T-helper 1 cell treated with Interleukin-12 subunit alpha and Interleukin-12 subunit beta and Interleukin-4 antibody, amounts not matched to agents 30 μg/mL and 1 μg/mL, for 36 hours (primary cell): ENCODE results near the gene ZNF611.
"Not testable (repeated sequence)": the region's sequence is repeated elsewhere in the genome, so short reads cannot be mapped to it uniquely, and the experiment has no call there.

Experiments used
- H3K27ac Mint-ChIP-seq: one replicate; pipeline ENCODE4 v1.8.0; 2021; ENCODE audit warnings: mild to moderate bottlenecking, mixed read lengths
- H3K27me3 Mint-ChIP-seq: one replicate; pipeline ENCODE4 v1.8.0; 2021; ENCODE audit warnings: low read depth, mixed read lengths
- H3K36me3 Mint-ChIP-seq: one replicate; pipeline ENCODE4 v1.8.0; 2021; ENCODE audit warnings: low read depth, mixed read lengths
- H3K4me1 Mint-ChIP-seq: one replicate; pipeline ENCODE4 v1.8.0; 2021; ENCODE audit warnings: low read depth, mixed read lengths
- H3K4me3 Mint-ChIP-seq: one replicate; pipeline ENCODE4 v1.8.0; 2021; ENCODE audit warnings: mild to moderate bottlenecking, moderate library complexity, mixed read lengths
- H3K9me3 Mint-ChIP-seq: one replicate; pipeline ENCODE4 v1.8.0; 2021; ENCODE audit warnings: mixed read lengths

ZNF611 gene

DNA sequence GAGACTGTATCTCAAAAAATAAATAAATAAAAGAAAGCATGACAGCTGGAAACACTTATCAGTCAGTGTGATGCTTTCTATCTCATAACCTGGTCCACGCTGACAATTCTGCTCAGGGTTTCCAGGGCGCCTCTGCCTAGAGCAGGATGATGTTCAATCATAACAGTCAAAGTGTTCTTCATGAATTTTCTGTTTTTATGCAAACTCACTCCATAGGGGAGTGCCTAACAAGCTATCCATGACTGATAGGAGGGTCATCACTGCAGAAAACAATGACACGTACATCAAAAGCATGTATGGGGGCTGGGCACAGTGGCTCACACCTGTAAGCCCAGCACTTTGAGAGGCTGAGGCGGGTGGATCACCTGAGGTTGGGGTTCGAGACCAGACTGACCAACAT is 55.2 kb downstream of the ZNF611 start:
- no peak overlapping the region for H3K27ac Mint-ChIP-seq
- H3K36me3 Mint-ChIP-seq: peaks cover 52% of the 10 kb centered on the region

DNA sequence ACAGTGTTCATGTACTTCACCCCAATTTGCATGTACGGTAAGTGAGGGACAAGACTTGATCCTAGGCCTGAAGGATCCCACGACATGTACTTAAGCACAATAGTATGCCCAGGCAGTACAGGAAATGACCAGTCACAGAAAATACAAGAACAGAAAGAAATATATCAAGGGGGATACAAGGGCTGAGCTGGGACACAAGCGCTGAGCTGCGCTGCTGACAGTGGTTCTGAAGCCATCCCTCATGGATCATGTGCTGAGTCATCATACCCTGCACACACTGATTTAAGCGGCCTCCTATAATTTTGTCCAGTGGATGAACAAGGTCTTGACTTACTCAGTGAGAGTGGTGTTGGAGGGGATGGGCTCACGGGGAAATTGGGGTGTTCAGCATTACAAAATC is 59.6 kb downstream of the ZNF611 start:
- not testable (repeated sequence) for H3K27me3 Mint-ChIP-seq, H3K27ac Mint-ChIP-seq, H3K4me1 Mint-ChIP-seq, H3K4me3 Mint-ChIP-seq
- peaks cover 40% of the 10 kb centered on the region for H3K9me3 Mint-ChIP-seq
- peaks cover 55% of the 10 kb centered on the region for H3K36me3 Mint-ChIP-seq

More for the DNA sequence above, 55.2 kb downstream of the ZNF611 start:
- Mint-ChIP-seq H3K4me1 (peaks cover 3% of the 10 kb centered on the region), H3K9me3 (peaks cover 25% of the 10 kb centered on the region), H3K27me3 (no peaks in the 10 kb centered on the region), H3K4me3 (no peak overlapping the region)

DNA sequence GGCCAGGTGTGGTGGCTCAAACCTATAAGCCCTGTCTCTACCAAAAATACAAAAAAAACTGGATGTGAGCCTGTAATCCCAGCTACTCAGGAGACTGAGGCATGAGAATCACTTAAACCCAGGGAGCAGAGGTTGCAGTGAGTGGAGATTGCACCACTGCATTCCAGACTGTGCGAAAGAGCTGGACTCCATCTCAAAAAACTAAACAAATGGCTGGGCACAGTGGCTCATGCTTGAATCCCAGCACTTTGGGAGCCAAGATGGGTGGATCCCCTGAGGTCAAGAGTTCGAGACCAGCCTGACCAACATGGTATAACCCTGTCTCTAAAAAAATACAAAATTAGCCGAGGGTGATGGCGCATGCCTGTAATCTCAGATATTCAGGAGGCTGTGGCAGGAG is 61.8 kb downstream of the ZNF611 start:
- peaks cover 40% of the 10 kb centered on the region for H3K9me3 Mint-ChIP-seq
- no peak overlapping the region for H3K4me3 Mint-ChIP-seq
- no peak overlapping the region for H3K27ac Mint-ChIP-seq
- peaks cover 63% of the 10 kb centered on the region for H3K36me3 Mint-ChIP-seq
- H3K4me1 Mint-ChIP-seq: peaks cover 1% of the 10 kb centered on the region
- H3K27me3 Mint-ChIP-seq: no peaks in the 10 kb centered on the region

DNA sequence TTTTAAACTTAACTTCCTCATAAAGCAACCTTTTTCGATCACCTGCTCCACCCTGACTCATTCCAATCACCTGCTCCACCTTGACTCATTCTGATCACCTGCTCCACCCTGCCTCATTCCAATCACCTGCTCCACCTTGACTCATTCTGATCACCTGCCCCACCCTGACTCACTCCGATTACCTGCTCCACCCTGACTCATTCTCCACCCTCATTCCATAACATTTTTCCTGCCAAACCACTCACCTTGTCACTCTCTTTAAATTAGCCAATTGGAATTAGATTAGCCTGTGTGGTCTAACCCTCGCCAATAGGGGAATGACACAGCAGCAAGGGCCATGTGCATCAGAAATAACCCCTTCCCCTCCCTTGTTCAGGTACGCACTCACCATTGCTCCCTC is 64.8 kb downstream of the ZNF611 start:
- H3K36me3 Mint-ChIP-seq: peaks cover 65% of the 10 kb centered on the region
- H3K27ac Mint-ChIP-seq: no peak overlapping the region
- H3K27me3 Mint-ChIP-seq: no peaks in the 10 kb centered on the region
- no peak overlapping the region for H3K4me3 Mint-ChIP-seq
- H3K9me3 Mint-ChIP-seq: peaks cover 41% of the 10 kb centered on the region
- H3K4me1 Mint-ChIP-seq: peaks cover 1% of the 10 kb centered on the region

DNA sequence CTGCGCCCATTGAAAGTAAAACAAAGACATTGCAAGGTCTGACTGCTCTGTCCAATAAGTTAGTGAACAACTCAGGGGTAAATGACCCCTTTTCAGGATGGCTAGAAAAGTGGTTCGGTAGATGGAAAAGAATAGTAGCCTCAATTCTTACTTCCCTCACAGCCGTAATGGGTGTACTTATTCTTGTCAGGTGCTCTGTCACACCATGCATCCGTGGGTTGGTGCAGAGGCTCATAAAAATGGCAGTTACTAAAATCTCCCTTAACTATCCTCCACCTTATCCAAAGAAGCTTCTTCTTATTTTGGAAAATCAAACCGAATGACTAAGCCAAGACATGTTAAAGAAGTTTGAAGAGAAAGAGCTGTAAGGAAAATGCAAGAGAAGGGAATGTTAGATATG is 65.3 kb downstream of the ZNF611 start:
- H3K4me1 Mint-ChIP-seq: no peaks in the 10 kb centered on the region
- H3K27ac Mint-ChIP-seq: no peak overlapping the region

DNA sequence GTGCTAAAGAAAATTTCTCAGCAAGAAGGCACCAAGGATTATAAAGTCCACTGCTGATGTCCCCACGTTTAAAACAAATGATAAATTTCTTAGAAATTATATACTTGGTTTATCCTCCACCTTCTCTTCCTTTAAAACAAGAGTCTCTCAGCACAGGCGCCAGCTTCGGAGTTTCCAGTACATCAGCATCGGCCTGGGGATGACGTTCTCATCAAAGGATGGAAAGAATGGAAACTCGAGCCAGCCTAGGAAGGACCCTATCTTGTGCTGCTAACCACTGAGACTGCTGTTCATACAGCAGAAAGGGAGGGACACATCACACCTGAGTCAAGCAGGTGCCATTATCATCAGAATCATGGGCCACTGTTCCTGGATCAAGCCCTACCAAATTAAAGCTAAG is 66.9 kb downstream of the ZNF611 start:
- no peaks in the 10 kb centered on the region for H3K27me3 Mint-ChIP-seq
- H3K9me3 Mint-ChIP-seq: peaks cover 35% of the 10 kb centered on the region
- no peak overlapping the region for H3K4me3 Mint-ChIP-seq
- H3K36me3 Mint-ChIP-seq: peaks cover 61% of the 10 kb centered on the region
- no peak overlapping the region for H3K27ac Mint-ChIP-seq
- no peaks in the 10 kb centered on the region for H3K4me1 Mint-ChIP-seq

More for the DNA sequence above, 65.3 kb downstream of the ZNF611 start:
- no peaks in the 10 kb centered on the region for H3K27me3 Mint-ChIP-seq
- H3K4me3 Mint-ChIP-seq: no peak overlapping the region
- peaks cover 61% of the 10 kb centered on the region for H3K36me3 Mint-ChIP-seq
- H3K9me3 Mint-ChIP-seq: peaks cover 38% of the 10 kb centered on the region

DNA sequence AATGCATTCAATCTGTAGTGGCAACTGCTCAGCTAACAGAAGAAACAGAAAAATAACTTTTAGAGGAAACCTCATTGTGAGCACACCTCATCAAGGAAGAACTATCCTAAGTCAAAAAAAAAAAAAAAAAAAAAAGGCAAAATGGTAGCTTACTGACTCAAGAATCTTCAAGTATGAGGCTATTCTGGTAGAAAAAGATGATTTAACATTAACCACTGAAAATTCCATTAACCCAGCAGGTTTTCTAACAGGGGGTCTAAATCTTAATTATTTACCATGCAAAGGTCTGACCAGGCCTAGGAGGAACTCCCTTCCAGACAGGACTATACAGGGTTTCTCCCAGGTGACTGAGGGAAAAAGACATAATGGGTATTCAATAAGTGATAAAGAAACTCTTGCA is 68.3 kb downstream of the ZNF611 start:
- Mint-ChIP-seq H3K27ac (no peak overlapping the region), H3K36me3 (peaks cover 66% of the 10 kb centered on the region), H3K4me1 (no peaks in the 10 kb centered on the region), H3K9me3 (peaks cover 34% of the 10 kb centered on the region), H3K27me3 (no peaks in the 10 kb centered on the region), H3K4me3 (no peak overlapping the region)

DNA sequence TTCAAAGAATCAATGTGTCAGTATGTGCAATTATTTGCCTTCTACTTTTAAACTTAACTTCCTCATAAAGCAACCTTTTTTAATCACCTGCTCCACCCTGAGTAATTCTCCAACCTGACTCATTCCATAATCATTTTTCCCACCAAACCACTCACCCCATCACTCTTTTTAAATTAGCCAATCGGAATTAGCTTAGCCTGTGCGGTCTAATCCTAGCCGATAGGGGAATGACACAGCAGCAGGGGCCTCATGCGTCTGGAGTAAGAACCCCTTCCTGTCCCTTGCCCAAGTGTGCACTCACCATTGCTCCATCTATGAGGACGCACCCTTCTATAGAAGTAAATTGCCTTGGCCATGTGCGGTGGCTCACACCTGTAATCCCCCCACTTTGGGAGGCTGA is 69.3 kb downstream of the ZNF611 start:
- no peak overlapping the region for H3K27ac Mint-ChIP-seq
- H3K9me3 Mint-ChIP-seq: peaks cover 41% of the 10 kb centered on the region
- H3K27me3 Mint-ChIP-seq: no peaks in the 10 kb centered on the region
- H3K4me1 Mint-ChIP-seq: no peaks in the 10 kb centered on the region
- peaks cover 68% of the 10 kb centered on the region for H3K36me3 Mint-ChIP-seq
- no peak overlapping the region for H3K4me3 Mint-ChIP-seq

DNA sequence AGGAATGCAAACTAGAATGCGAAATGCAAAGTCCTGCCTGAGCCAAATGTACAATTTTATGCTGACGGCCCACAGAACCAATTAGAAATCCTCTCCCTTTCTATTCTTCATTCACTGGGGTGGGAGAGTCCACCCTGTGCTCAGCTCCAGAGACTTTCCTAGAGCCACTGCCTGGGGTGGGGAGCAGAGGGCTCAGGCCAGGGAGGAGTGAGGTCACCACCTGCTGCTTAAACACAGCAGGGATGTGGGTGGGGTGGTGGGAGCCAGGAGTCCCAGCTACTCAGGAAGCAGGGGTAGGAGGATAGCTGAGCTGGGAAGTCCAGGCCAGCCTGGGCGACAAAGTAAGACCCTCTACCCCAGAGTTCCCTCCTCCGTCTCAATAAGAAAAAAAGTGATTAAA is 69.8 kb downstream of the ZNF611 start:
- H3K9me3 Mint-ChIP-seq: peaks cover 40% of the 10 kb centered on the region
- H3K36me3 Mint-ChIP-seq: peaks cover 69% of the 10 kb centered on the region
- H3K4me1 Mint-ChIP-seq: no peaks in the 10 kb centered on the region
- H3K27ac Mint-ChIP-seq: no peak overlapping the region
- no peaks in the 10 kb centered on the region for H3K27me3 Mint-ChIP-seq
- no peak overlapping the region for H3K4me3 Mint-ChIP-seq

DNA sequence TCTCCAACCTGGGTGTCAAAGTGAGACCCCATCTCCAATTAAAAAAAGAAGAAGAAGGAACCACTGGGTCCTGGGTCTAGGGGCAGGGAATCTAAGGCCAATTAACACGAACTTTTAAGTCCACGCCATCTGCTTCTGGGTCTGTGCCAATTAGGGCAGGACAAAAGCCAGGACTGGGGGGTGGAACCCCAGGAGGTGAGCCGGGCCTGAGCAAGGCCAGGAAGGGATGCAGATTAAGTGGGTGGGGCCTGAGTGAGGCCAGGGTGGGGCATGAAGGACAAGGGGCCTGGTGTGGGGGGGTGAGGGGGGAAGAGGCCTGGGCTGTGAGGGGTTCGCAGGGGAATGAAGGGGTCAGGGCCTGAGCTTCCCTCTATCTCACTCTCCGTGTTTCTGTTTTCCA is 70.4 kb downstream of the ZNF611 start:
- Mint-ChIP-seq H3K36me3 (peaks cover 71% of the 10 kb centered on the region), H3K4me1 (no peaks in the 10 kb centered on the region), H3K9me3 (peaks cover 43% of the 10 kb centered on the region), H3K4me3 (no peak overlapping the region), H3K27ac (no peak overlapping the region), H3K27me3 (no peaks in the 10 kb centered on the region)

DNA sequence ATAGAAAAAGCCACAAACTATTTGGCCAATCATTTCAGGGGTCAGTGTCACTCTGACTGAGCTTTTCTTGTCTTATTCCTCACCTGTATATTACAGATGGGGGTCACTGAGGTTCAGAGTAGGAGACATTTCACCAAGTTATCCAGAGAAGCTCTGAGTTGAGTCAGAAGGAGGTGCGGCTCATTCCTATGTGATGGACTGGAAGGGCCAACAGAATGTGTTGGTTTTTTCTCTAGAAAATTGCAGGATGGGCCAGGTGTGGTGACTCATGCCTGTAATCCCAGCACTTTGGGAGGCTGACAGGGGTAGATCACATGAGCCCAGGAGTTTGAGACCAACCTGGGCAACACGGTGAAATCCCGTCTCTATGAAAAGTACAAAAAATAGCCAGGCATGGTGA is 72.2 kb downstream of the ZNF611 start:
- peaks cover 59% of the 10 kb centered on the region for H3K9me3 Mint-ChIP-seq
- no peak overlapping the region for H3K27ac Mint-ChIP-seq
- no peaks in the 10 kb centered on the region for H3K4me1 Mint-ChIP-seq
- H3K27me3 Mint-ChIP-seq: no peaks in the 10 kb centered on the region
- H3K36me3 Mint-ChIP-seq: peaks cover 77% of the 10 kb centered on the region
- H3K4me3 Mint-ChIP-seq: no peak overlapping the region

DNA sequence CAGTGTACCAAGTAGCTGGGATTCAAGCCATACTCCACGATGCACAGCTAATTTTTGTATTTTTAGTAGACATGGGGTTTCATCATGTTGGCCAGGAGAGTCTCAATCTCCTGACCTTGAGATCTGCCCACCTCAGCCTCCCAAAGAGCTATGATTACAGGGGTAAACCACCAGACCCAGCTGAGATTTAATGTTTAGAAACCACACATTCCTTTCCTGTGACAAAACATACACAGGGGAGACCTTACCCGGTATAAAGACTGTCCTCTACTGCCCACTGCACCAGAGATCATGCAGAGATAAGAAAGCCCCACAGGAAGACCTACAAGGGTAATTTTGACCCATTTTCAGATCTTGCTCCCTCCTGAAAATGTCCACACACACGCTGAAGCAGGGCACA is 73.9 kb downstream of the ZNF611 start:
- no peaks in the 10 kb centered on the region for H3K27me3 Mint-ChIP-seq
- no peak overlapping the region for H3K4me3 Mint-ChIP-seq
- no peak overlapping the region for H3K27ac Mint-ChIP-seq
- peaks cover 58% of the 10 kb centered on the region for H3K9me3 Mint-ChIP-seq
- no peaks in the 10 kb centered on the region for H3K4me1 Mint-ChIP-seq
- peaks cover 74% of the 10 kb centered on the region for H3K36me3 Mint-ChIP-seq

DNA sequence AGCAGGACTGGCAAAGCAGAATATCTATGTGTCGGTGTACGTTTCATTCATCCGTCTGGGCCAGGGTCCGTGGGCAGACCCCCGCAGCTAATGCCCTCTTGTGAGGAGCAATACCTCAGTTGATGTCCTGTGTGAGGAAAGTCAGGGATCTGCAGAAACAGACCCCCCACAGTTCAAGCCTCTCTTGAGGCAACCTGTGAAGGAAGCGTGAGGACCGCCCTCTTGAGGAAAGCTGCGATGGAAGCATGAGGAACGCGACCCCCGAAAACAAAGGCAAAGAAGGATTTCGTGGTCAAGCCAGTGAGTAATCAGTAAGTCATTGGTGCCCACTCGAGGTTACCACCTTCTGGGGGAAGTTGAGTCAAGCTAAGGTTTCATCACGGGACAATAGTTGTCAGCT is 75.8 kb downstream of the ZNF611 start:
- no peaks in the 10 kb centered on the region for H3K27me3 Mint-ChIP-seq
- peaks cover 81% of the 10 kb centered on the region for H3K36me3 Mint-ChIP-seq
- H3K27ac Mint-ChIP-seq: no peak overlapping the region
- no peaks in the 10 kb centered on the region for H3K4me1 Mint-ChIP-seq
- H3K9me3 Mint-ChIP-seq: peaks cover 61% of the 10 kb centered on the region
- H3K4me3 Mint-ChIP-seq: no peak overlapping the region

DNA sequence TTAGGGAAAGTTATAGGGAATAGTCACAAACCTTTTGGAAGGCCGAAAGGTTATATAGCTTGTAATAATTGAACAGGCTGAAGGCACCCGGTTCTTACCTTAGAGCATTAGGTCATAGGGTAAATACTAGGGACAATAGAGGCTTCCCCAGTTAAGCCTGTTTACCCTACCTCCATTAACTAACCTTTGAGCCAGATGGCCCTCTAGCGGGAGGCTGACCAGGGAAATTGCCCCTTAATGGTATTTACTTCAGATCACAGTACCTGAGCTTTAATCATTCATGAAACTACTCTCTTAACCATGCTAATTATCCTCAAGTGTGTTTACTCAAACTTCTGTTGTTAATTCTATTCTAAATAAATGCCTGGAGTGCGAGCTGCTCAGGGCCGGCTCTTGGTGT is 76.2 kb downstream of the ZNF611 start:
- H3K9me3 Mint-ChIP-seq: peaks cover 65% of the 10 kb centered on the region
- H3K4me3 Mint-ChIP-seq: no peak overlapping the region
- H3K27ac Mint-ChIP-seq: no peak overlapping the region
- H3K4me1 Mint-ChIP-seq: no peaks in the 10 kb centered on the region
- no peaks in the 10 kb centered on the region for H3K27me3 Mint-ChIP-seq
- H3K36me3 Mint-ChIP-seq: peaks cover 85% of the 10 kb centered on the region

DNA sequence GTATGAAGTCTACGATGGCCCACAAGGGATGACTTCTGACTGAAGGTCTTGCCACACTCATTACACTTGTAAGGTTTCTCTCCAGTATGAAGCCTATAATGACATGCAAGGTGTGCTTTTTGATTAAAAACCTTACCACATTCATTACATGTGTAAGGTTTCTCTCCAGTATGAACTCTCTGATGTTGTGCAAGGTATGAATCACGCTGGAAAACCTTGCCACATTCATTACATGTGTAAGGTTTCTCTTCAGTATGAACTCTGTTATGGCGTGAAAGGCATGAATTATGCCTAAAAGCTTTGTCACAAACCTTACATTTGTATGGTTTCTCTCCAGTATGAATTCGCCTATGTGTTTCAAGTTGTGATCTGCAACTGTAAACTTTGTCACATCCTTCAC is 81.7 kb downstream of the ZNF611 start:
- Mint-ChIP-seq H3K9me3 (peaks cover 74% of the 10 kb centered on the region), H3K27me3 (no peaks in the 10 kb centered on the region)

More for the DNA sequence above, 81.7 kb downstream of the ZNF611 start:
- no peak overlapping the region for H3K4me3 Mint-ChIP-seq
- H3K4me1 Mint-ChIP-seq: no peaks in the 10 kb centered on the region
- peaks cover 83% of the 10 kb centered on the region for H3K36me3 Mint-ChIP-seq
- no peak overlapping the region for H3K27ac Mint-ChIP-seq
